Right lobe of liver (tissue), 4 donors: ENCODE data around the gene UBAP2L.

ENCODE experiments used
- CTCF ChIP-seq, 4 donors: fragments of 200-600 bp in 3 of 4; fragments of 450-650 bp in 1 of 4; IDR thresholded peaks; one replicate each; pipeline versions ENCODE4 v1.5.1 to v1.8.0; 2016 to 2022; ENCODE audit warnings: antibody characterized with exemption in 4 of 4, mild to moderate bottlenecking in 2 of 4
- POLR2A ChIP-seq: fragments of 450-650 bp; IDR thresholded peaks from one replicate; pipeline ENCODE4 v1.6.1; 2017; ENCODE audit warnings: antibody characterized with exemption, mild to moderate bottlenecking
- donor health status: DM: no; HTN: no; CAD: no.
- donor health status: DM: no; HTN: no; CAD: no.
- donor health status: DM: no; HTN: yes; CAD: no.

- TF ChIP-seq CTCF (IDR thresholded peaks at IDR 0.05) (no peak), POLR2A (no peak)
Measured at GRCh38 chr1:154240294-154240833, 19.6 kb downstream of the UBAP2L start.
